Umbilical cord (tissue), 2 donors: ENCODE data around the gene SPDYE2B. TPM values are rescaled to one million over a fixed set of nuclear protein-coding genes. Genes with fewer than 3 reads are reported as not detected.
"Not testable (repeated sequence)": the region's sequence is repeated elsewhere in the genome, so short reads cannot be mapped to it uniquely, and the experiment has no call there.

ENCODE experiments used
- DNase-seq: peaks from one replicate; pipeline ENCODE4 v3.0.0-alpha.2; 2015; ENCODE audit warnings: low spot score
- total RNA-seq: library from RNA; depleted of rRNA; stranded (reverse); fragments of >200 nt; gene quantifications from one replicate; pipeline ENCODE4 v1.2.3, GENCODE V29; 2014; ENCODE audit warnings: low replicate concordance; ENCODE audit not compliant: insufficient read depth

SPDYE2B gene
- total RNA-seq, 1 donor from 2014 or later: 2.6 TPM

GRCh38 chr7:102642691-102643090 lies 7.4 kb upstream of the SPDYE2B start, which contains the start of gene UPK3BL1:
UPK3BL1 (minus strand) TSS chr7:102642791; CDS start chr7:102642741, 50 bp downstream.
- not testable (repeated sequence) for DNase-seq

- not testable (repeated sequence) for DNase-seq
Measured at GRCh38 chr7:102643404-102643803, 6.7 kb upstream of the SPDYE2B start.

GRCh38 chr7:102647813-102648212 lies 2.3 kb upstream of the SPDYE2B start:
- not testable (repeated sequence) for DNase-seq

- not testable (repeated sequence) for DNase-seq
Measured at GRCh38 chr7:102664765-102665164, 14.6 kb downstream of the SPDYE2B start.

- not testable (repeated sequence) for DNase-seq
Measured at GRCh38 chr7:102666850-102667249, 16.7 kb downstream of the SPDYE2B start.

- DNase-seq: not testable (repeated sequence)
Measured at GRCh38 chr7:102667523-102667922, 17.4 kb downstream of the SPDYE2B start.

GRCh38 chr7:102671166-102671955 lies 21.2 kb downstream of the SPDYE2B start, which contains the start of gene POLR2J2:
POLR2J2 (minus strand) TSS chr7:102671663; CDS start chr7:102671601, 62 bp downstream.
- DNase-seq: peak; percentile 93

GRCh38 chr7:102671956-102672307 lies 21.8 kb downstream of the SPDYE2B start:
- not testable (repeated sequence) for DNase-seq

- not testable (repeated sequence) for DNase-seq
Measured at GRCh38 chr7:102673447-102674067, 23.4 kb downstream of the SPDYE2B start.

GRCh38 chr7:102675545-102675944 lies 25.4 kb downstream of the SPDYE2B start:
- DNase-seq: not testable (repeated sequence)

- not testable (repeated sequence) for DNase-seq
Measured at GRCh38 chr7:102680780-102681179, 30.7 kb downstream of the SPDYE2B start.

- DNase-seq: not testable (repeated sequence)
Measured at GRCh38 chr7:102682560-102682959, 32.4 kb downstream of the SPDYE2B start.

GRCh38 chr7:102688299-102689036 lies 38.3 kb downstream of the SPDYE2B start:
- not testable (repeated sequence) for DNase-seq

- DNase-seq: not testable (repeated sequence)
Measured at GRCh38 chr7:102689436-102690282, 39.5 kb downstream of the SPDYE2B start.

- not testable (repeated sequence) for DNase-seq
Measured at GRCh38 chr7:102690602-102691001, 40.5 kb downstream of the SPDYE2B start.

GRCh38 chr7:102694008-102694407 lies 43.9 kb downstream of the SPDYE2B start:
- not testable (repeated sequence) for DNase-seq

- DNase-seq: not testable (repeated sequence)
Measured at GRCh38 chr7:102695033-102695552, 45.0 kb downstream of the SPDYE2B start.

GRCh38 chr7:102696009-102696408 lies 45.9 kb downstream of the SPDYE2B start:
- not testable (repeated sequence) for DNase-seq

- not testable (repeated sequence) for DNase-seq
Measured at GRCh38 chr7:102697642-102698512, 47.8 kb downstream of the SPDYE2B start.
